Posterior vena cava (tissue), 2 donors: ENCODE measurements around the gene LYSMD3. TPM values are rescaled to one million over a fixed set of nuclear protein-coding genes. Genes with fewer than 3 reads are reported as not detected.
A peak's percentile ranks its signal among the peaks of the same experiment; 100 is the strongest.

Experiments used
- DNase-seq: peaks from one replicate; pipeline ENCODE4 v3.0.0-alpha.2; 2020; ENCODE audit warnings: low spot score
- intact Hi-C, 2 donors: fragments of 100-400 bp; cut with DNase I; formaldehyde crosslinking; loops; one replicate each; pipeline versions ENCODE4 v1.14.1 to v1.14.2; 2022 to 2023
- total RNA-seq, 2 donors: library from RNA; stranded (reverse); fragmentation: NEBNext Ultra II Directional; extraction: Animal tissue kit (Norgen Biotek cat#: 25700); gene quantifications; one replicate each; pipeline ENCODE4 v1.2.1, GENCODE V29; 2021
- donor health status: DM: yes; HTN: yes; CAD: no.
- donor health status: DM: yes; HTN: yes; CAD: no.

LYSMD3 gene
- total RNA-seq, 2 donors from 2014 or later = 20.7 to 31.1 TPM

DNA sequence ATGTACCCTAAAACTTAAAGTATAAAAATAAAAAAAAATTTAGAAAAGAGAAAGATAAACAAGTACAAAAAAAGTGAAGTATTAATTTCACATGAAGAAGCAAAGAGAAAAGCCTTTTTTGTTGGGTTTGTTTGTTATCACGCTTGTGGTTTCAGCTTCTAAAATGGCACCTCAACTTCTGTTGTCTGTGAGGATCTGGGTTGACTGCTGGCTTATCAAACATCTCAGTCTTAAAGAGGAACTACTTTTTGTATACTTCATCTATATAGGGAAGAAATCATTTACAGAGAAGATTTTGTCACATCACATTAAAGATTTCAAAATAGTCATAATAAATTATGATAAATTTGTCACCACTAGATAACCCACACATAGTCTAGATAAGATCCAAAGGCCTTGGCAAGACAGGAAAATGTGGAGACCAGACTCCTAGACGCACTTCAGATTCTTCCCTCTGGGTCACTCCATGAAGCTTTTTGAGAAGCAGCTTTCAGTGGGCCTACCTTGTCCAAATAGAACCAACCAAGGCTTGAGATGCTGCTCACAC lies 20.4 kb upstream of the LYSMD3 start:
- intact Hi-C loops = no loop called here
- DNase-seq = no peak

DNA sequence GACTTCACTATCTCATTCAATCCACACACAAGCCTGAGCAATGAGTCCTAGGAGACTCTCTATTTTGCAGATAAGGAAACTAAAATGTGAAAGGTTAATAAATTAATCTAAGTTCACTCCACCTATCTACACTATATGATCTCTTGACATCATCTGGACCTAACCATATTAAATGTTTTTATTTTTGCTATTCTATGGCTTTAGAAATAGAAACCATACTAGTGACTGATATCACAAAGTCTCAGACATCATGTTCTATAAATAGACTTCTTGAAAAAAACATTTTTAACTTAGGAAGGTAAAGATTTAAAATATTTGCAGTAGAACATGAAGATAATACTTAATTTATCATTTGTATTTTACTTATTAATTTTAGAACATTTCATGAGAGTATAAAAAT lies 19.8 kb upstream of the LYSMD3 start:
- no peak for DNase-seq
- intact Hi-C loops = no loop called here

DNA sequence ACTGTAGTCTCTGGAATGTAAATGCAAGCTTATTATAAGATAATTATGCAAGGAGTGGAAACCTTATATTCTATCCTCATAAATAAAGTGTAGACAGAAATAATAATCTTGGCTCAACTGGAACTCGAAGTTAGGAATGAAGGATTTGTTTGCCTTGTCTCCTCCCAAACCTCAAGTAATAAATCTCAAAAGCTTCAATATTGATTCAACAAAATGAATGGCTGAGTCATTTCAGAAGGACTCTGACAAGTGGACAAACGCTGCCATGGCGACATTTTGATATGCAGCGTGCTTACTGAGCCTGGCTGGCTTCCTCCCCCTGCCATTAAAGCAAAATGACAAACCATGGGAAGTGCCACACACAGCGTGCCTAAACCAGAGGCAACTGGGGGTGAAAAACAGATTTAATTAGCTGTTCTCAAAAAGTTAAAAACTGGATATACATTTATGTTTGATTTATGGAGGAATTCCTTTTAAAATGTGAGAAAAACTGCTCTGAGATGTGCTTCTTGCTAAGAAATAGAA lies 18.7 kb upstream of the LYSMD3 start:
- intact Hi-C loops = no loop called here
- no peak for DNase-seq

DNA sequence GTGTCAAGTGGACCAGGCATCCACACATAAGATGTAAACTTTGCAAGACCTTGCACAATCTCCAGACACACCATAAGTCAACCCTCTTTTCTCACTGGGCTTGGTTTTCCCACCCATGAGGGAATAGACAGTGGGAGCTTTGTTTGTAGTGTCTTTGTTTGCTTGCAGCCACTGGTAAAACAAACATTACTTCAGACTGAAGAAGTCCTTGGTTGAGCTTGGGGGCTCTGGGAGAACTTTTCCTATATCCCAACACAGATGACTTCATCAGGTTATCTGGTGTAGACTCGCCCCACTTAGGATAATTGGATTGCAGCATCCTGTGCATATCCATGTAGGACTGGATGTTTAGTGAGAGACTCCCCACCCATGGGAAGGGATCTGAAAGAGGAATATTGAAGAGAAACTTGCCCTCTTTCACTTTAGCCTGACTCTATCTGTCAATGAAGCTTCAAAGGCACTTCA lies 17.7 kb upstream of the LYSMD3 start:
- DNase-seq = no peak
- intact Hi-C loops = no loop called here

DNA sequence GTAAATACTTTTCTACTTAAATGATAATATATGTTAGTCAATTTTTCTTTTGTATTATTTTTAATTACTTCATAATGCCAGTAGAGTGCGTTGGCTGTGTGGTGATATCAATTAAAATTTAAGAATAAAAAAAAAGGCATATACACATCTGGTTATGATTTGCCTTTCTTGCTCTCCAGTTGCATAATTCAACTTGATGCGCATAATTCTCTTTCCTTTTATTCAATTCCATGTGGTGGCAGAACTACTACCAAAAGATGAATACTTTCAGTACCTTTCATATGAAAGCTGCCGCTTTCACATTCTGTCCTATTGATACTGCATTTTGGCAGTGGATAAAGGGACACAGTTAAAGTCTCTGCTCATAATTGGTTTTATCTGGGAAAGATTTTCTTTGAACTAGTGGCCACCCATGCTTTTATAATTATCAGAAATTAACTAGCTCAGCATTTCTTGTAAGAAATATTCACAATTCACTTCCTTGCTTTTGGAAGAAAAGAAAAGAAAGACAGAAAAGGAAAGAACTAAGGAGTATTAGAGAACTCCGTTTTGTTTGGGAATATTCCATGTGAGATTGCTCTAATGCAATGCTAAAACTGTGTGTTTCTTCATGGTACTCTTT lies 16.9 kb upstream of the LYSMD3 start:
- no peak for DNase-seq
- intact Hi-C loops = no loop called here

DNA sequence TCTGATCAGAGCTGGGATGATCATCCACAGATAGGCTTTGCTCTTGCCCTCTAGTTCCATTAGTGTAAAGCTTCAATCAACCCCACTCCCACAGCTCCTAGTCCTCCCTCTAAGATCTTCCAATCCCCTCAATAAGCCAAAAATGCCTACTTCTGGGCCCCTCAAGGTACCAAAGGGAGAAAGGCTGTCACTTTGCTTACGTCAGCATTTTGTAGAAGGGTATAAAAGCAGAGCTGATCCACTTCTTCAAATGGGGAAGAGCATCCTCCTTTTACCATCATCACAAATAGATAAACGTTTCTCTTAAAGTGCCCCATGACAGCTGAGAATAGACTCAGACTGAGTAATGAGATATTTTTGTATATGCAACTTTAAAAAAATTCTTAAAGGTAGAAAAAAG lies 16.1 kb upstream of the LYSMD3 start:
- DNase-seq = no peak
- intact Hi-C loops = no loop called here

DNA sequence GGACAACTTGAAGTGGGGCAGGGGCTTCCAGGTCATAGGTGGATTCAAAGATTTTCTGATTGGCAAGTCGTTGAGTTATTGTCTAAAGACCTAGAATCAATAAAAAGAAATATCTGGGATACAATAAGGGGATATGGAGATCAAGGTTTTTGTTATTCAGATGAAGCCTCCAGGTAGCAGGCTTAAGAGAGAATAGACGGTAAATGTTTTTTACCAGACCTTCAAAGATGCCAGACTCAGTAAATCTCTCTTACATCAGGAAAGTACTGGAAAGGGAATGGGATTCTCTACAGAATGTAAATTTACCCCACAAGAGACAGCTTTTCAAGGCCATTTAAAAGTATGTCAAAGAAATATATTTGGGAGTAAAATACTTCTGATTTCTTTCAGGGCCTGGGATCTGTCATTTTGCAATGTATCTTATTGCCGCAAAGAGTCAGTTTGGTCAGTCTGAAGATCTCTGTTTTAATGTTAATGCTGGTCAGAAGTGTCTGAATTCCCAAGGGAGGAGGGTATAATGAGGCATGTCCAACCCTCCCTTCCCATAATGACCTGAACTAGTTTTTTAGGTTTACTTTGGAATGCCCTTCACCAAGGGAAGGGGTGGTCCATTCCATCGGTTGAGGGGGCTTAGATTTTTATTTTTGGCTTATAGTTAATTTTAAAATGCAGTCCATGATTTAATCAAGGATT lies 13.6 kb upstream of the LYSMD3 start:
- intact Hi-C loops = no loop called here
- no peak for DNase-seq

DNA sequence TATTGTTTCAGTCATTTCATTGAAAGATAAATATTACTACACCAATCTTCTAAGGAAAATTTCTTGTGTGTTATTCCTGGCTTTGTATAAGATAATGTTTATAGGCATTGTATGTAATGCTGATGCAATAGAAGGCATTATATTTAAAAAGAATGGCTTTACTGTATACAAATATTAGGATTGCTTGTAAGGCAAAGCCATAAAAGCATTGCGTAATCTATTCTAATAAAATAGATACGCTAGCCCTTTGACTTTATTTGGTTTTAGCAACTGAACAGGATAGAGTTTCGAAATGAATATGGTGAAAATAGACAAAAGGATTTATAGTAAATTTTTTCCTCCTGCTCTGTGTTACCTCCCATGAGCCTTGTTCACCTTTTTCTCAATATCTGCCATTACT lies 5.5 kb upstream of the LYSMD3 start:
- intact Hi-C loops = no loop called here
- no peak for DNase-seq

DNA sequence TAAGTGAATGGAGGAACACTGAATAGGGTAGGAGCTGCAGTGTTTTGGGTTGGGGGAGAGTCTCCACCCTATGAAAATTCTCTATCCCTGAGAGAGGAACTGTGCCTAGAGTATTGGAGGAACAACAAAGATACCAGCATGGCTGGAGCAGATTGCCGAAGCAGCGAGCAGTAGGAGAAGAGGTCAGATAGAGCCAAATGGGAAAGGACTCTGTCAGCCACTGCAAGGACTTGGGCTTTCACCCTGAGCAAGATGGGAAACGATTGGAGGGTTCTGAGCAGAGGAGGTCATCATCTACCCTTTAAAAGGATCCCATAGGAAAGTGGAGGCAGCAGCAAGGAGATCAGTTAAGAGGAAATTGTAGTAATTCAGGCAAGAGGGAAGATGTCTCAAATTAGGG lies 4.4 kb upstream of the LYSMD3 start:
- DNase-seq = no peak
- intact Hi-C loops = no loop called here

DNA sequence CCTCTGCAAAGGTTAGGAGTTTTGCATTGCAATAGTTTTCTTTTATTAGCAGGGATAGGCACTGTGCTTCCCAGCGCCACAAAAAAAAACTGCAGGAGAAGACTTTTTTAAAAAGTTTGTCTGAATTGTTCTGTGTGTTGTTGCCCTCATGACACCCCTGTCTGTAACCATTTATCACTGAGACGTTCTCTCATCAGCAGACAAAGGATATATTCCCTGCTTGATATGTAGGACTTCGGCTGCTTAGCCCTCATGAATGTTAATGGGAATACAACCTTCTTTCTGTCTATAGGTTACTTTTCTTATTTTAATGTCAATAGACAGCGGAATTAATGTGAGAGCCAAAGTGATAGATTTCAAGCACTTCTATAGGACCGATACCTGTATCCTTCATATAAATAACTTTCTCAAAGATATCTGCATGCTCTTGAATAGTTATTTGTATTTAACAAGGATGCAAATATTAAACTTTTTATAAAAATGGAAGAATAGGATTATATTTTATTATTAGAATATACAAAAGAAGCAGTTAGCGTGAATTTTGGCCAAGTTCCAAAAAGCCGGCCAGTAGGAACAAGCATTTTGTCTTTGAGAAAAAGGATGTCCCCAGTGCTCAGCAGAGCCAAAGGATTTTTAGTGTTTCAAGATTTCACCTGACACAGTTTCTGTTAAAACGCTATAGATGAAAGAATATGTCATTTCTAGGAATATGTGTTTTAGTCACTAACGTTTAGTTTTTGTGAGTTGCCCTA lies 1.5 kb upstream of the LYSMD3 start:
- DNase-seq = no peak
- intact Hi-C loops = no loop called here

DNA sequence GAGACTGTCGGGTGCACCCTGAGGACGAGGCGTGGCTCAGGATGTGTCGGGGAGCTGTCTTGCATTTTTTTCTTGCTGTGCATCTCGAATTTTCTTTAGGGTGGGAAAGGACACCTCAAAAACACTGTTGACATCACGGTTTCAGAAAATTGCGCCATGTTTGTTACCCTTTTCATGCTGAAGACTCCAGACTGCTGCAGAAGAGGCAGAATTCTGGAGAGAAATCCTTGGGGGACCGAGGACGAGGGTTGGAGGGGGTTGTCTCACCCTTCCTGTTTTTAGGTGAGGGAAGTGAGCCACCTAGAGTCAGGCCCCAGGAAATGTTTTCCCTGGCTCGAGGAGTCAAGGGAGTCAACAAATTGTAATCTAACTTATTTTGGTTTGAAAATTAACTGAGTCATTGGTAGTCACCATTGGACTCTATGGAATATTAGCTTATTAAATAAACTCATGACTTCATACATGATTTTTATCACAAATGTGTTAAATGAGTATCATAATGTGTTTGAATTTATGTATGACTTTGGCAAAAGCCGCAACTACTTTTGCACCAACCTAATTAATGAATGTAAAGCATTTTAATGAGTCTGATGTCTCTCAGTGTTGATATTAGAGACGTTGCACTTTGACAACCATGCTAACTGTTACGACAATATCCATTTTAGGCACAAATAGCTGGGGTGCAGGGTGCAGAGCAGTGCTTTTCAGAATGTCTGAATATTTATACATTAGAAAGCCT lies 724 bp upstream of the LYSMD3 start:
- DNase-seq = peak; percentile 82
- intact Hi-C loops = loop anchor here in 1 of 2 donors (5.0 kb wide), 1 partner anchor 88 kb away; no protein-coding TSS in a partner anchor

DNA sequence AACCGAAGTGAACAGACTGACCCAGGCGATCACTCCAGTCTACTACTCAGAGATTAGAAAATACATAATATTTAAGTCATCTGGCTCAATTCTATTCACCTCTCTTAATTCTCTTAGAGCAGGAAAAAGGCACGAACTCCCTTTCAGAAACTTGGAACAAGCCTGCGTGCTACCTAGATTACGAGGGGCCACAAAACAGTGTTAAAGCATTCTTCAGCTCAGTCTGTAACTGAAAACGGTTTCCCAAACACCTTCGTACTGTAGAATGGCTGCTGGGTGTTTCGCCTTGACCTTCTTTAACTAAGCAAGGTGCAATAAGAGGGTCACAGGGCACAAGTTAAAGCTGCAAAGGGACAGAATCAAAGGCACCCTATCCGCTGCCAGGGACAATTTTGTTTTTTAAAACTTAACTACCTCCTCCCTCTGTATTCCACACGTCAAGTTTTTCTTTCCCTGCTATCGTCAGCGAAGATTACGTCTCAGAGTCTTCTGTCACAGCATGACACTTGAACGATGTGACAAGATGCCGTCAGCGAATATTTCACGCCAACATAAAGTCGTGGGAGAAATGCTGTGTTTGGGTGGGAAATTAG lies 687 bp downstream of the LYSMD3 start:
- no peak for DNase-seq
- intact Hi-C loops = loop anchor here in 1 of 2 donors (5.0 kb wide), 1 partner anchor 86 kb away; no protein-coding TSS in a partner anchor

DNA sequence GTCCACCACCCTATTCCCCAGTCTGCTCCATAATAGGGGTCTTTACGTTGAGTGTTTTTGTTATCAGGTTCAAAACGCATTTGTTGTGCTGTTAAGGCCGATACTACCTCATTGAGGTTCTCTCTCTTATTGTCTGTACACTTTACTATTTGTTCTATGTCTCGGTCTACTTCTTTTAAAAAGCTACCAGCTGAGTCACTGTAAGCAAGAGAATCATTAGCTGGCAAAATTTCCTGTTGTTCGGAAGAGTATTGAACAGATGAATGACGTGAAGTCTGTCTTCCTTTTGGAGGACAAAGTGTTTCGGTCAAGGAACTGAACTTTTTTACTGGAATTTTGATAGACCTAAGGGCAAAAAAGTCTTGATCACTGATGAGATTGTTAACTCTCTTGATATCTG lies 10.3 kb downstream of the LYSMD3 start:
- no peak for DNase-seq

DNA sequence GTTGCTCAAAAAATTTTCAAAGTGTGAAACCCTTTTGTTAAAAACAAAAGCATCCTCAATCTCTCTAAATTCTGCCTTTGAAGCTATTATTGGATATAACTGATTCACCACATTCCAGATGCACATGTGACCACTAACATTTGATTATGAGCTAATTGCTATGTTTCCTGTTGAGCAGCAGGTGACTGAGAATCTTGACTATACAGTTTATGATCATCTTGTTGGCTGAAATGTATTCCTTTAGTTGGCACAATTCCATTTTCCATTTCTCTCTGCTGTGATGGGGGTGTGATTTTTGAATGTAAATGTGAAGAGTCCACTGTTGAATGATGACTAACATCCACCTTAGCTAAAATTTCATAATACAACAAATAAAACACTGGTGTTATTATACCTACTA lies 10.7 kb downstream of the LYSMD3 start:
- intact Hi-C loops = no loop called here
- DNase-seq = no peak

More for the DNA sequence above, 10.3 kb downstream of the LYSMD3 start:
- intact Hi-C loops = no loop called here

DNA sequence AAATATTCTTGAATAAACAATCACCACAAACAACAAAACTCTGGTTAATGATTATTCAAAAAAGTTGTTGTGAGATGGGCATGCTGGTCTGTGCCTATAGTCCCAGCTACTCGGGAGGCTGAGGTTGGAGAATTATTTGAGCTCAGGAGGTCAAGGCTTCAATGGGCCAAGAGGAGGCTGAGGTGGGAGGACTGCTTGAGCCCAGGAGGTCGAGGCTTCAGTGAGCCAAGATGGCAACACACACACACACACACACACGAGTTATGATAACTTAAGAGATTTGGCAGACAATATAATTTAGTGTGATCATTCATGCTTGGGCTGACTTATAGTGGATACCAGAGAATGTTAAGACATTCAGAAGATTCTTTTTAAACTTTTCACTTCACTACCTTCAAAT lies 14.9 kb downstream of the LYSMD3 start:
- intact Hi-C loops = no loop called here
- DNase-seq = no peak

DNA sequence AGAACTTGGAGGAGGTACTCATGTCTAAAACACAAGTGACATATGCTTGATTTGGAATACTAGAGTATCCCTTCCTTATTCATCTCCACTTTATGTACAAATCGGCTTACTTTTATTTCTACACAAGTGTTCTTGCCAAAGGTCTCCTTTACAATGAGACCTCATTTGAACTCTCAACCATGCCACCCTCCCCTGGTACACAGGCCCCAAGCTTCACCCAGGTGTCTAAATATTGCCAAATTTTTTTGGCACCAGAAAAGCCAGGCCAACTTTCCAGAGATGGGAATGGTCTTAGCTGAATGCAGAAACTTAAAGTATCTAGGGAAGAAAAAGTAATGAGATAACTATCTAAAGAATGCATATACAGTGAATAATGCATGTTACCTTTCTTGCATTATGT lies 18.9 kb downstream of the LYSMD3 start:
- intact Hi-C loops = no loop called here

DNA sequence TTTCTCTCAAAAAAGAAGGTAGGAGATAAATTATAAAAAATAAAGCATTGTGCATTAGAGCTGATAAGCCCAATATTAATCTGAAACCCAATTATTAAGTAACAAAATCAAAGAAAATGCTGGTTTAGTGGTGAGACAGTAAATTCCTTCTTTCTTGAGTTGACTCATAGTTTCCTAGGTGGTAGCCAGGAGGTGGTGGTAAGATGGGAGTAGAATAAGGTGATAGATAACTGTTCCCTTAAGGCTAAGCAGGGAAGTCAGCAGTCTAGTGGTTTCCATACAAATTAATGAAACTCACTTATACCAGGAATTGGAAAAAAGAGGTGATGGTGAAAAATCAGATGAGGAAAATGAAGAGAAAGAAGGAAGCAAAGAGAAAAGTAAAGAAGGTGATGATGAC lies 23.2 kb downstream of the LYSMD3 start:
- no peak for DNase-seq
- intact Hi-C loops = no loop called here

More for the DNA sequence above, 18.9 kb downstream of the LYSMD3 start:
- no peak for DNase-seq

DNA sequence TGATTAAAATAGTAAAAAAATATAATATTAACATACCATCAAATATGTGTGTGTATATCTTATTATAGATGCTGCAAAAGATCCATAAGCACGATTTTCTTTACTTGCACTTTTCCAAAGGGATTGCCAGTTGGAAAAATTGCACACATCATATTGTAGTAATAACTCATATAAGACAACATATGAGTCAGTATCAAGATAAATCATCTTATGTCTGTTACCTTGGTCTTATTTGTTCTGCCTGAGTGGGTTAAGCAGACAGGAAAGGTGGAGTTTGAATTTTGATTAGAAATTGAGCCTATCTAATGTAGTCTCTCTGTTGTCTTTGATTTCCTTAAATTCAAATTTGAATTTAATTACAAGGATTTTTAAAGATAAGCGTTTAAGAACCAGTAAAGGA lies 24.6 kb downstream of the LYSMD3 start:
- intact Hi-C loops = no loop called here
- no peak for DNase-seq

DNA sequence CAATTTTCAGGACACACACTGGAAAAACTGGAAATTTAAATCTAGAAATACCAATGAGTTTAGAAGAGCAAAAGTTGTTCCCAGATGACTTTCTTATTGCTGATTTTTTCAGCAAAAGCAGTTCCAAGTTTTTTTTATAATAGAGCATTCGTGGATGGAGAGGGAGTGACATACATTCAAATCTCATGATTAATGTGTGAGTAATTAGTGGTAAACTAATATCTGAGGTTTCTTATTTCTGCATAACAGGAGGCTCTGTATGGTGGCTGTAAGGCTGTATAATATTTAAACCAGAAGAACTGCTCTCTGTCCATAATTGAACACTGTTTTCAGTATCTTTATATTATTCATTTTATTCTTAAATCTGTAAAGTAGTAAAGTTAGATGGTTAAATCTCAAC lies 25.8 kb downstream of the LYSMD3 start:
- DNase-seq = no peak
- intact Hi-C loops = no loop called here
